C4-2B (cell line): ENCODE measurements around the gene BLVRB.

Experiments used
- CTCF ChIP-seq: fragments of 450-650 bp; conservative IDR thresholded peaks from 2 replicates; pipeline ENCODE4 v1.5.1; 2017; ENCODE audit warnings: mild to moderate bottlenecking
- ZFX ChIP-seq: fragments of 450-650 bp; IDR thresholded peaks from 2 replicates; pipeline ENCODE4 v1.6.1; 2017

GRCh38 chr19:40444825-40445312 is 20.7 kb downstream of the BLVRB start:
- TF ChIP-seq CTCF (no peak), ZFX (no peak)
